ENCODE measurements around the gene RRN3.
A peak's percentile ranks its signal among the peaks of the same experiment; 100 is the strongest.
"Not testable (repeated sequence)": the region's sequence is repeated elsewhere in the genome, so short reads cannot be mapped to it uniquely, and the experiment has no call there.

RRN3 gene

GRCh38 chr16:15027051-15027450 is 67.0 kb downstream of the RRN3 start:
- DNase-seq = not testable (repeated sequence)

- DNase-seq = not testable (repeated sequence)
Observed at GRCh38 chr16:15025234-15025951, 68.7 kb downstream of the RRN3 start.

GRCh38 chr16:15024858-15025199 is 69.2 kb downstream of the RRN3 start:
- DNase-seq = not testable (repeated sequence)

GRCh38 chr16:15023381-15024077 is 70.5 kb downstream of the RRN3 start:
- not testable (repeated sequence) for DNase-seq

- DNase-seq = peak; percentile 27
Observed at GRCh38 chr16:15022194-15022593, 71.9 kb downstream of the RRN3 start.

- not testable (repeated sequence) for DNase-seq
Observed at GRCh38 chr16:15021429-15021828, 72.6 kb downstream of the RRN3 start.

- not testable (repeated sequence) for DNase-seq
Observed at GRCh38 chr16:15016951-15017580, 77.0 kb downstream of the RRN3 start.

GRCh38 chr16:15016354-15016753 is 77.7 kb downstream of the RRN3 start:
- DNase-seq = not testable (repeated sequence)

GRCh38 chr16:15015671-15016070 is 78.4 kb downstream of the RRN3 start:
- not testable (repeated sequence) for DNase-seq

GRCh38 chr16:15012941-15013340 is 81.1 kb downstream of the RRN3 start:
- not testable (repeated sequence) for DNase-seq

Data from stimulated activated CD4-positive, alpha-beta T cell treated with anti-CD3 and anti-CD28 coated beads, Interleukin-1b, Interleukin-23, amount 100 ng/mL, for 48 hours (primary cell).